ENCODE measurements around the gene NIM1K. TPM values are rescaled to one million over a fixed set of nuclear protein-coding genes. Genes with fewer than 3 reads are reported as not detected.
A peak's percentile ranks its signal among the peaks of the same experiment; 100 is the strongest.

The NIM1K gene
- total RNA-seq, 1 donor from 2014 or later = 6.0 TPM

DNA sequence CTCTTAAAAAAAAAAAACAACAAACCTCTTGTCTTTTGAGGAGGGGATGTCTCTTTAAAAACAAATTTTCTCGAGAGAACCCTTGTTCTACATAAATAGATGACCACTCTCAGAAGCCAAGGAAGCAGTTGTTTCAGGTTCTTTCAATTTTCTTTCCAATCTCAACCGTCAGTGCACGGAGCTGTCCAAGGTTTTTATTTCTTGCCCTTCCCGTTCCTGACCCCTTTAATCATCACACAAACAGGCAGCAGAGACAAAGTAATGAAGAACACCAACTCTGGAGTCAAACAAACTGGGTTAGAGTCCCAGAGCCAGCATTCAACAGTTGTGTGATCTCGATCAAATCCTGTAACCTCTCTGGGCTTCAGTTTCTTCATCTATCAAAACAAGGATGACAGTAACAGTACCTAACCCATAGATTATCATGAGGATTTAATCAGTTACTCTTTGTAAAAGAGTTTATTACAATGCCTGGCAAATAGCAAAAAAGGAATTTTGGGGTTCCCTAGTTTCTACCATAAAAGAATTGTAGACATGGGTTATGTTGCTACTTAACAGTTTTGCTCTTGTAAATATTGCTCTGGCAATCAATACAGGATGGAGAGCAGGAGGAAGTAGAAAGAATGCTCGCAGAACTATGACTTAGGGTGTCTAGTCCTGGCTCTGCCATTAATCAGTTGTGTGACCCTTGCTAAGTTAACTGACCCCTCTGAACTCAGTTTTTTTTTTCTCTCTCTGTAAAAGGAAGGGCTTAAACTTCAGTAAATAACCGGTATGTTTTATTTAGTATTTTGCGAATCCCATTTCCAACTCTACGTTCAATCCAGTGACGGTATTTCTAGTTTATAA, 1.0 kb upstream of the NIM1K start:
- no peak overlapping the region for H3K27ac ChIP-seq

DNA sequence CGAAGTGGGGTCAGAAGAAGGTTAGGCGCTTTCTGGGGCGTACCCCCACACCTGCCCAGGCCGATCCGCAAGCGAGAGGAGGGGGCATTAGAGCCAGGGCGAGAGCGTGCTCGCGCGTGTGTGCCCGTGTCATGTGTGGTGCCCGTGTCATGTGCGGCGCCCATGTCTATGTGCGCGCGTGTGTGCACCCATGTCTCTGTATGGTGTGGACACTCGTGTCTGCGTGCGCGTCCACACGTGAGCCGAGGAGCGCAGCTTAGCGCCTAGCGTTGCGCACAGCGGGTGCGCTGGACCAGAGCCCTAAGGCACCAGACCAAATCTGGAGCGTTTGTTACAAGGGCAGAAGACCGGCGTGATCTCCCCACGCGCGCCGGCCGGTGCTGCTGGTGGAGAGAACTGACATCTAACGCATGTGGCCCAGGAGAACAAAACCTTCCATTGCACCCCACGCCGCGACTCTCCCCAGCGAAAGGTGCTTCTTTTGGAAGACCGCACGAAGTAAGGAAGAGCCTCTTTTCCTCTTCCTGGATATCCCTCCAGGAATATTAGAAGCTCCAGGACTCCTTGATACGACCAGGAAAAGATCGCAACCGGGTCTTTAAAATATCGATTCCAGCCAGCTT, 644 bp downstream of the NIM1K start:
- Histone ChIP-seq H3K27me3 (peaks cover 10% of the 10 kb centered on the region), H3K9me3 (no peaks in the 10 kb centered on the region), H3K36me3 (no peaks in the 10 kb centered on the region), H3K27ac (no peak overlapping the region), H3K4me1 (peaks cover 14% of the 10 kb centered on the region), H3K4me3 (peak overlapping the region; percentile 53)
- DNase-seq (peak; percentile 68), ATAC-seq (peak; percentile 58)
- TF ChIP-seq, protein P1, sequence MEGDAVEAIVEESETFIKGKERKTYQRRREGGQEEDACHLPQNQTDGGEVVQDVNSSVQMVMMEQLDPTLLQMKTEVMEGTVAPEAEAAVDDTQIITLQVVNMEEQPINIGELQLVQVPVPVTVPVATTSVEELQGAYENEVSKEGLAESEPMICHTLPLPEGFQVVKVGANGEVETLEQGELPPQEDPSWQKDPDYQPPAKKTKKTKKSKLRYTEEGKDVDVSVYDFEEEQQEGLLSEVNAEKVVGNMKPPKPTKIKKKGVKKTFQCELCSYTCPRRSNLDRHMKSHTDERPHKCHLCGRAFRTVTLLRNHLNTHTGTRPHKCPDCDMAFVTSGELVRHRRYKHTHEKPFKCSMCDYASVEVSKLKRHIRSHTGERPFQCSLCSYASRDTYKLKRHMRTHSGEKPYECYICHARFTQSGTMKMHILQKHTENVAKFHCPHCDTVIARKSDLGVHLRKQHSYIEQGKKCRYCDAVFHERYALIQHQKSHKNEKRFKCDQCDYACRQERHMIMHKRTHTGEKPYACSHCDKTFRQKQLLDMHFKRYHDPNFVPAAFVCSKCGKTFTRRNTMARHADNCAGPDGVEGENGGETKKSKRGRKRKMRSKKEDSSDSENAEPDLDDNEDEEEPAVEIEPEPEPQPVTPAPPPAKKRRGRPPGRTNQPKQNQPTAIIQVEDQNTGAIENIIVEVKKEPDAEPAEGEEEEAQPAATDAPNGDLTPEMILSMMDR (IDR thresholded peaks at IDR 0.05) = no peak
- intact Hi-C loops (cut with DNase I) = no loop called here

More for the DNA sequence above, 1.0 kb upstream of the NIM1K start:
- Histone ChIP-seq H3K36me3 (no peaks in the 10 kb centered on the region), H3K4me3 (no peak overlapping the region), H3K4me1 (peaks cover 14% of the 10 kb centered on the region), H3K9me3 (no peaks in the 10 kb centered on the region), H3K27me3 (peaks cover 10% of the 10 kb centered on the region)
- intact Hi-C loops (cut with DNase I) = no loop called here
- DNase-seq = no peak
- ATAC-seq = no peak
- TF ChIP-seq, protein P1 (IDR thresholded peaks at IDR 0.05) = no peak

DNA sequence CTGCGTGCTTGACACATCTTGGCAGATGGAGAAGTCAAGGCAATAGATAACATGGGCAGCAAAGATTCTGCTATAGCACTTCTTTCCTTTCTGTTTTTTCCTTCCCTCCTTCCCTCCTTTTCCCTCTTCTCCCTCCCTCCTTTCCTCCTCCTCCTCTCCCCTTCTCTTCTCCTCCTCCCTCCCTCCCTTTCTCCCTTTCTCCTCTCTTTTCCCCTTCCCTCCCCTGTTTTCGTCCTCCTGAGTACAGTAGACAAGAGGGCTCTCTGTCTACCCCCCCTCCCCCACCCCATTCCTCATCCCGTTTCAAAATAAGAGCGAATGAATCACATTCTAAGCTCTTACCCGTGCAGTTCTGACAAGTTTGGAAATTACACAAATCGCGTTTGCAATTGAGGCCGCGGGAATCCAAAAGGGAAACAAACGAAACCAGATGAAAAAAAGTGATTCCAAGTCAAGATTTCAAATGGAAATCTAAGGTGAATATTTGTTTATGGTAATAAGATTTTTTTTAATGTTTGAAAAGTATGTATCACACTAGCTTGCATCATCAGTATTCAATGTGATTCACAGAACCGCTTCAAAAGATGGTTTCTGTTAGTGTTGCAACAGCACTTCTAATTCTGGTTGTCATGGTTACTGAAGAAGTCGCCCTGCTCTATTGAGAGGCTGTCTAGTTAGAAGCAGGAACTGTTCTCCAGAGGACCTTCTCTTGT, 1.3 kb downstream of the NIM1K start:
- peak; percentile 59 for ATAC-seq
- H3K27me3 ChIP-seq = peaks cover 10% of the 10 kb centered on the region
- TF ChIP-seq, protein P1 (IDR thresholded peaks at IDR 0.05) = no peak
- peak overlapping the region; percentile 53 for H3K4me3 ChIP-seq
- H3K4me1 ChIP-seq = peaks cover 14% of the 10 kb centered on the region
- no peak for DNase-seq
- intact Hi-C loops (cut with DNase I) = no loop called here
- no peak overlapping the region for H3K27ac ChIP-seq
- H3K9me3 ChIP-seq = no peaks in the 10 kb centered on the region
- no peaks in the 10 kb centered on the region for H3K36me3 ChIP-seq

DNA sequence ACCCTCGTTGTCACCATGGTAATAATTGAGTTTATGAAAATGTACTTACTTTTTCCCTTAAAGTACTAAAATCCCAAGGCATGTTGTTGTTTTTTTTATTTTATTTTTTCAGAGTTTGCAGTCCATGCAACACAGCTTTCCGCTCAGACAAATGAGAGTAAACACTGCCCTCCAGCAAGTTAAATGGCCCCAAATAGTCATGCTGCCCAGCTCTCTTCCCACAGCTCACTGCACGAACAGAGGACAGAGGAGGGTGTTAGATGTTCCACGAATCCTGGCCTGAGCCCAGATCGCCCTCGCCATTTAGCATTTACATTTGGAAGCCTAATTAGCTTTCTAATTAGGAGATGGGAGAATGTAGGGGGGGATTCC, 1.9 kb downstream of the NIM1K start:
- no peak overlapping the region for H3K27ac ChIP-seq
- no peak for DNase-seq
- no peaks in the 10 kb centered on the region for H3K36me3 ChIP-seq
- H3K27me3 ChIP-seq = peaks cover 10% of the 10 kb centered on the region
- intact Hi-C loops (cut with DNase I) = no loop called here
- no peak for ATAC-seq
- TF ChIP-seq, protein P1 (IDR thresholded peaks at IDR 0.05) = no peak
- peak overlapping the region; percentile 53 for H3K4me3 ChIP-seq
- no peaks in the 10 kb centered on the region for H3K9me3 ChIP-seq
- H3K4me1 ChIP-seq = peaks cover 14% of the 10 kb centered on the region

DNA sequence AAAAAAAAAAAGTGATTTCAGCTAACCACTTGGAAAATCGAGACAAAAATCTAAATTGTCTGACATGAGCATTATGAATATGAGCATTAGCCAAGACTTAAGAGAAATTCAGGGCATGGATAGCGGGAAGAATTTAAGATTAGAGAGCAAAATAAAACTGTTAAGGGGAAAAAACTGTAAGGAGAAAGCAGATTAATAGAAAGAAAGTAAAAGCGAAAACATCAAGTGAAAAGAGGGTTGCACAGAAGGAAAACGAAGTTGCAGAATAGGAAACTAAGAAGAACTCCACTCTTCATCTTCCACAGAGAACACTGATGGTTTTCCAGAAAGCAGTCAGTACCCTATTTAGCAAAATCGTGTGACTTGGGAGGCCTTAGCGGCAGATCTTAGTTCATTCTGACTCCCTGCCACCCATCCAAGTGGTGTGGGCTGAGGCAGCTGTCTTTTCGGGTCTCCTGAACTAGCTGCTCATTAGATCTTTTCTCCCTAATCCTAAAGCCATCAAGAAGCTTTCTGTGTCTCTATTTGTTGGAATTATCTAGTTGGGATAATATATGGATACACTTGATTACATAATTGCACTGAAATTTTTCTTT, 3.7 kb downstream of the NIM1K start:
- H3K4me1 ChIP-seq = peaks cover 14% of the 10 kb centered on the region
- DNase-seq (no peak), ATAC-seq (no peak)
- TF ChIP-seq, protein P1 (IDR thresholded peaks at IDR 0.05) = no peak
- no peaks in the 10 kb centered on the region for H3K9me3 ChIP-seq
- no peak overlapping the region for H3K4me3 ChIP-seq
- intact Hi-C loops (cut with DNase I) = no loop called here
- no peaks in the 10 kb centered on the region for H3K36me3 ChIP-seq
- peaks cover 10% of the 10 kb centered on the region for H3K27me3 ChIP-seq
- H3K27ac ChIP-seq = no peak overlapping the region
